ENCODE data around the gene OSBPL9. TPM values are rescaled to one million over a fixed set of nuclear protein-coding genes. Genes with fewer than 3 reads are reported as not detected.
"Not testable (repeated sequence)": the region's sequence is repeated elsewhere in the genome, so short reads cannot be mapped to it uniquely, and the experiment has no call there.

The OSBPL9 gene
- total RNA-seq, 1 donor from 2014 or later = 47.3 TPM

DNA sequence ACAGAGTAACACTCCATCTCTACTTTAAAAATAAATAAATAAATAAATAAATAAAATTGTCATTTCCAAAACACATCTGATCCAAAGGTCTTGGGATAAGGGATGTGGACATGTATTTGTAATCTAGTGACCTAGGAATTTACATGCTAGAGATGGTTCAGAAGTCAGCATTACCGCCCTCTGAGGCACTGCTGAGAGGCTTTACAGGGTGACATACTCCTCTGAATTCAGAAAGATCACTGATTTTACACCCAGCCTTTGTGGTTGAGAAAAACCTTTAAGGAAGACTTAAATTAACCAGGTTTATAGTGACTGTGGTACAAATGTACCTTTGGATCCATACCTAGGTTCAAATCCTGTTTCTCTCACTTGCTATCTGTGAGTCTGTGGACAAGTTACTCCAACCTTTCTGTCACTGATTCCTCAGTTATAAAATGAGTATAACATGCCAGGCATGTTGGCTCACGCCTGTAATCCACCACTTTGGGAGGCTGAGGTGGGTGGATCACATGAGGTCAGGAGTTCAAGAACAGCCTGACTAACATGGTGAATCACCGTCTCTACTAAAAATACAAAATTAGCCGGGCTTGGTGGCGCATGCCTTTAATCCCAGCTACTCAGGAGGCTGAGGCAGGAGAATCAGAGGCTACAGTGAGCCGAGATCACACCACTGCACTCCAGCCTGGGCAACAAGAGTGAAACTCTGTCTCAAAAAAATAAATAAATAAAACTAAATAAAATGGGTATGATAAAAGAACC is 20.1 kb downstream of the OSBPL9 start:
- no peak for DNase-seq (ENCODE audit: low spot score)

DNA sequence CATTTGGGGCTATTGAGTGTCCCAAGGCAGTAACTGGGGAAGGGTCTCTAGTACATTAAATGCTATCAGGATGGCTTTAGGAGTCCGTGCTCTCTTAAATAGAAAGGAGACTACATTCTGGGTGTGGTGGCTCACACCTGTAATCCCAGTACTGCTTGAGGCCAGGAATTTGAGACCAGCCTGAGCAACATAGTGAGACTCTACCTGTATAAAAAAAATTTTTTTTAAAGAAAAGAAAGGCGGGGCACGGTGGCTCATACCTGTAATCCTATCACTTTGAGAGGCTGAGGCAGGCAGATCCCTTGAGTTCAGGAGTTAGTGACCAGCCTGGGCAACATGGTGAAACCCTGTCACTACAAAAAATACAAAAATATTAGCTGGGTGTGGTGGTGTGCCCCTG is 21.5 kb downstream of the OSBPL9 start:
- DNase-seq (ENCODE audit: low spot score) = no peak

GRCh38 chr1:51639694-51640093 is 22.8 kb downstream of the OSBPL9 start:
- no peak for DNase-seq (ENCODE audit: low spot score)

DNA sequence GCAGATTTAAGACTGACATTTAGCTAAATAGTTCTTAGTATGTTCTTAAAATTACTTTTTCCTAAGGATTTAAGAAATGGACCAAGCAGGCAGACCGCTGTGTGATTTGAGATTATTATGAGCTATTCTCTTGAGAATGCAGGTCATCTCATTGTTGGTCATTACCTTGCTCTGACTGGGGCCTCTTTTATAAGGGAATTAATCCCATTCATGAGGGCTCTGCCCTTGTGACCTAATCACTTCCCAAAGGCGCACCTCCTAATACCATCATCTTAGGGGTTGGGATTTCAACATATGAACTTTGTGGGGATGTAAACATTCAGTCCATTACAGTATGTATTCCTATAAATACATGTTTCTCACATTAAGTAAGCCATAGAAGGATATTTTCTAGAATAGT is 24.2 kb downstream of the OSBPL9 start:
- no peak for DNase-seq (ENCODE audit: low spot score)

DNA sequence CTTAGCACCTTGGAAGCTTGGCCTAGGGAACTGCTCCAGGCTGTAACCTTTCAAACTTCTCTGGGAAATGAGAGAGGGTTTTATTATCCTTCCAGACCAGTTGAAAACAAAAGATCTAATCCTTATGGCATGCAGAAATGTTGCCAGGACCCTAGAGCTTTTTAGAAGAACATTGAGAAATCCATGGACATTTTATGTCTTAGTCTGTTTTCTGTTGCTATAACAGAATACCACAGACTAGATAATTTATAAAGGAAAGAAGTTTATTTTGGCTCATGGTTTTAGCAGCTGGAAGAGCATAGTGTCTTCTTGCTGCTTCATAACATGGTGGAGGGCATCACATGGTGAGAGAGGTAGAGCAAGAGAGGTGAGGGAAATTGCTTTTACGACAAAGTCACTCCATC is 25.8 kb downstream of the OSBPL9 start:
- DNase-seq (ENCODE audit: low spot score) = peak; percentile 38

GRCh38 chr1:51643362-51643761 is 26.5 kb downstream of the OSBPL9 start:
- no peak for DNase-seq (ENCODE audit: low spot score)

DNA sequence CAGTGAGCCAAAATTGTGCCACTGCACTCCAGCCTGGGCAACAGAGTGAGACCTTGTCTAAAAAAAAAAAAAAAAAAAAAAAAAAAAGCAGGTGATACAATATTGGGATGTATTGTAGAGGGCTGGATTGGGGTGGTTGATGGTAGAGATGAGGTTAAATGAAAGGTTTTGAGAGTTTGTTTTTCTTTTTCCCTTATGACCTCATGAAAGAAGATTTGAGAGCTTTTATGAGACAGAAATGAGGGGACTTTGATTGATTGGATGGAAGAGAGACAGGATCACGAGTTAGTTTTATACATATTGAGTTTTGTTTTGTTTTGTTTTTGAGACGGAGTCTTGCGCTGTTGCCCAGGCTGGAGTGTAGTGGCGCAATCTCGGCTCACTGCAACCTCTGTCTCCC is 27.1 kb downstream of the OSBPL9 start:
- no peak for DNase-seq (ENCODE audit: low spot score)

GRCh38 chr1:51644533-51645197 is 27.8 kb downstream of the OSBPL9 start:
- DNase-seq (ENCODE audit: low spot score) = no peak

DNA sequence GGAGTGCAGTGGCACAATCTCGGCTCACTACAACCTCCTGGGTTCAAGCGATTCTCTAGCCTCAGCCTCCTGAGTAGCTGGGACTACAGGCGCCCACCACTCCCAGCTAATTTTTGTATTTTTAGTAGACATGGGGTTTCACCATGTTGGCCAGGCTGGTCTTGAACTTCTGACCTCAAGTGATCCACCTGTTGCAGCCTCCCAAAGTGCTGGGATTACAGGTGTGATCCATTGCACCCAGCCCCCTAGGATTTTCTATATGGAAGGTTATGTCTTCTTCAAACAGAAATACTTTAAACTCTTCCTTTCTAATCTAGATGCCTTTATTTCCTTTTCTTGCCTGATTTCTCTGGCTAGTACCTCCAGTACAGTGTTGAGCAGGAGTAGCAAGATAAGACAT is 29.7 kb downstream of the OSBPL9 start:
- not testable (repeated sequence) for DNase-seq (ENCODE audit: low spot score)

DNA sequence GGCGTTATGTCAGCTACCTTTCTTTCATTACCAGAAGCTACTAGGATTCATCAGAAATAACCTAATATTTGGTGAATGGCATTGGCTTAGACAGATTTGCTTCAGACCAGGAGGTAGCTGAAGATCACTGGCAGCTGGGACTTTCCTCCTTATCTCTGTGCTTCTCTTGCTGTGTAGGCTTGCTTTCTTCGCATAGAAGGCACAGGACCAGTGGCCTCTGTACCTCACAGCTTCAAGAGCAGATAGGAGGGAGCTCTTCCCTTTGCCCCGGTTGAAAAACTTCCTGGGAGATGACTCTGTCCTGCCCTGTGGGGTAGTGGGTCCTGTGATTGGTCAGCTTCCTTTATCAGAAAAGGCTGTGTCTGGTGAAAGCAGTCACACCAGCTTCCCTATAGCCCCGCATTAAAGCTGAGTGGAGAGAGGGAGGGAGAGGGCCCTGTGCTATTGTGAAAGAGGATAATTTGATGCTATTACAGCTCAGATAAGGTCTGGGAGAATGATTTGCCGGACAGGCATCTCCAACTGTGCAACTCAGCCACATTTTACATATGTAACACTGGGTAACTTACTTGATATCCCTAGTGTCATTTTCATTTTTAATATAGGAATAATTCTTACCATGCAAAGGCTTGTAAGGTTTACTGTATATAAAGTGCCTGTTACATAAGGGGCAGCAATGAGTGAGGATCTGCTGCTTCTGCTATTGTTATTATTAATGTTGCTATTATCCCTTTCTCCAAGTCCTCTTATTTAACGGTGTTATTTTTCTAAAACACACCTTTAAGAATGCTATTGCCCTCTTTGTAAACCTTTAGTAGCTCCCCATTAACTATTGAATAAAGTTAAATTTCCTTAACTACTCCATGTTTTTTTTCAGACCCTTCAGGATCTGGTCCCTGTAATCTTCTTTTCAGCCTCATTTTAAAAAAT is 31.6 kb downstream of the OSBPL9 start:
- DNase-seq (ENCODE audit: low spot score) = no peak

DNA sequence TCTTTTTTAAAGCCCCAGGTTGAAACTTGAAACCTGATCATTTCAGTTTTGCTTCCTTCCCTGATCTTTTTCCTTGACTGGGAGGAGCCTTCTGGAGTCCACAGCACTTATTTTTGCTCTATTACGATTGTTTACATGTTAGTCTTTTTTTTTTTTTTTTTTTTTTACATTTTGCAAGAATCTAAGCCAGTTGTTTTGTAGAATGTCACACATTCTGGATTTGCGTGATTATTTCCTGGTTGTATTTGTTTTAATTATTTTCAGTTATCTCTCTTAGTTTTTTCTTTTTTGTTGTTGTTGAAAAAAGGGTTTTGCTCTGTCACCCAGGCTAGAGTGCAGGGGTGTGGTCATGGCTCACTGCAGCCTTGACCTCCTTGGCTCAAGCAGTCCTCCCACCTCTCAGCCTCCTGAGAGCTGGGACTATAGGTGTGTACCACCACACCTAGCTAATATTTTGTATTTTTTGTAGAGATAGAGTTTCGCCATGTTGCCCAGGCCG is 32.8 kb downstream of the OSBPL9 start:
- no peak for DNase-seq (ENCODE audit: low spot score)

DNA sequence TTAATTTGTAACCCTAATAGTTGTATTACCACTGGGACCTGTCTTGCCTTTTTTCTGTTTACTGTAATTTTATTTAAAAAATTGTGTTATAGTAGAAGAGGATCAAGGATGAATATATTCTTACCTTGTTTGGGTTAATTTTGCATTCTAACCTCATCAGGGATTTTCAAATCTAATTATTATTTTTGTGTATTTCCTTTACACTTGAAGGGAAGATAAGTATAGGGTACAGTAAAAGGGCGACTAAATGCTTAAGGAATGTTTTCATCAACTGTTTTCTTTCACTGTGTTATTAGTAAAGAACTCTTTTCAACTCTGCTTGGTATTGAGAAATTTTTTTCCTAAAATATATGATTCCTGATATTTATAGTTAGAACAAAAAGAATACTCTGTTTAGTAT is 33.3 kb downstream of the OSBPL9 start:
- no peak for DNase-seq (ENCODE audit: low spot score)

GRCh38 chr1:51651552-51651942 is 34.7 kb downstream of the OSBPL9 start:
- no peak for DNase-seq (ENCODE audit: low spot score)

- DNase-seq (ENCODE audit: low spot score) = no peak
These were observed 35.7 kb downstream of the OSBPL9 start for GRCh38 chr1:51652599-51652998.

- no peak for DNase-seq (ENCODE audit: low spot score)
These were observed 36.2 kb downstream of the OSBPL9 start for GRCh38 chr1:51653127-51653526.

GRCh38 chr1:51654000-51654399 is 37.1 kb downstream of the OSBPL9 start:
- DNase-seq (ENCODE audit: low spot score) = no peak

DNA sequence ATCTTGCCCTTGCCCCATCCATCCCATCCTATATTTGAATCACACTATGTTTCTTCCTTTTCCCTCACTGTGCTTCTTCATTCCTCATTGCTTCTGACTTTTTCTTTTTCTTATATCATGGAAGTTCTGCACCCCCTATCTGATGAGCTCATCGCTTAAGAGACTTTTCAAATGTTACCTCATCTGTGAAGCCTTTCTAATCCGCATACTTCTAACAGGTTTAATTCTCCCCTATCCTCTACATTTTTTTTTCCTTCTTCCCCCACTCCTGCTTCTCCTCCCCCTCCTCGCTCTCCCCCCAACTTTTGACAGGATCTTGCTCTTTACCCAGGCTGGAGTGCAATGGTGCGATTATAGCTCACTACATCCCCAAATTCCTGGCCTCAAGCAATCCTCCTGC is 39.5 kb downstream of the OSBPL9 start:
- DNase-seq (ENCODE audit: low spot score) = no peak

DNA sequence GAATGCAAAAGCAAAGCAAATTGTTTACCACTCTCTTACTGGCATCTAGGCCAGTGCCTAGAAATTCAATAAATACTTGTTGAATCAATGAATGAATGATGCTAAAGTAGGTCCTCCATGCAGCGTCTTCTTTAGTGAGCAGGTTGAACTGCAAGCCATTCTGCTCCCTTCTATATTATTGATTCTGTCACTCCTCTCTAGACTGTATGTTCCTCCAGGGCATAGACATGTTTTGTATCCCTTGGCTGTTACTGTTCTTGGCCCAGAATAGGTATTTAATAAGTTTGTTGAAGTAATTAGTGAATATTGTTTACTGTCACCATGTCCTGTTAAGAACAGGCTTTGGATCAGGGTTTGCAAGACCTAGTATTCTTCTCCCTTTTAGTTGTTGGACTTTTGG is 43.7 kb downstream of the OSBPL9 start:
- DNase-seq (ENCODE audit: low spot score) = no peak

DNA sequence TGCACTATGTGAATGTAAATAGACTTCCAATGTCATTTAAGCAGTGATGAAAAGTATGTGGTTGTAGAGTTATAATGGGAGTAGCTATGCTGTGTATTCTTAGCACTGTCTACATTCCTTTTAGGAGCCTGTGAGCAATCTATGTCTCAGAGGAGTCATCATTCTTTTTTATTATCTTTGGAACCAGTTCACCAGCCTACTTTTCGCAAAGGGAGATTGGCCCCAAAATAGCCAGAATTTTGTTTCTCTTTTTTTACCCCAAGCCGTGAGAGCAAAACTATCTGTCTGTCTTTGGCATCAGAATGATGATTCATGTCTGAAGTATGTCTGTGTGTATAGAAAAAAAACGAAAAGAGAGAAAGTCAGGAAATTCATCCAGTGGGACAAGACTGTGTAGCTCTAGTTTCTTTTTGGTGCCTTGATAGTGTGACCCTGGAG is 44.2 kb downstream of the OSBPL9 start:
- no peak for DNase-seq (ENCODE audit: low spot score)

GRCh38 chr1:51663105-51663504 is 46.2 kb downstream of the OSBPL9 start:
- no peak for DNase-seq (ENCODE audit: low spot score)

DNA sequence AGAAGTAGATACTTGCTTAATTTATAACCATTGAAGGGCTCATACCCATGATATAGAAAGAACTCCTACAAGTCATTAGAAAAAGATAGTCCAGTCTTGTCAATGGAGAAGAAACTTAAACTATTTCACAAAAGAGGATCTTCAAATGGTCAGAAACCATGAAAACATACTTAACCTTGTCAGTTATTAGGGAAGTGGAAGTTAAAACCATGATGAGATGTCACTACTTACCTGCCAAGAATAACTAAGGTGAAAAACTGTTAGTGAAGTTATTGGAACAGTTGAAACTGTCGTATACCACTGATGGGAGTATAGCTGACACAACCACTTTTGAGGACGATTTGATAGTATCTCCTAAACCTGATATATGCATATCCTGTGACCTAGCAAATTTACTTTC is 46.8 kb downstream of the OSBPL9 start:
- no peak for DNase-seq (ENCODE audit: low spot score)

Data from mucosa of gallbladder (tissue), 1 donor.